ENCODE data around the gene LRRC3B. TPM values are rescaled to one million over a fixed set of nuclear protein-coding genes. Genes with fewer than 3 reads are reported as not detected.

The LRRC3B gene
- total and polyA plus RNA-seq, 7 experiments from 2014 or later, result not detected

DNA sequence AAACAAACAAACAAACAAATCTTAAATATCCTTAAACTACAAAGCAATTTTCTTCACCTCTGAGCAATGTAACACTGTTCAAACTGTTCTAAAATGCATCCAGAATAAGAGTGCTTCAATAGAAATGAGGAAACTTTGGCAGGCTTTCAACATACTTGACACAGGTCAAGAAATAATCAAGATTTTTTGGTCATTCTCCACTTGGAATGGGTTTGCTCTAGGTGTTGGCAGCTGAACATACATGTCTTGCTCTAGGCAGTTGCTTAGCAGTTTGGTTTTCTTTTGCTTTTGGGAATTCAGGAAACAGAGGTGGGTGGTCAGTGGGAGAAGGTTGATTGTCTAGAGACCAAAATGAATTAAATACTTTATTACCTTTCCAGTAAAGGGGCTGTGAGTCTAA lies 1.4 kb upstream of the LRRC3B start:
- Histone ChIP-seq H3K4me1 (ENCODE audit: control insufficient read depth in 2 of 2, insufficient read depth in 2 of 2, low read length in 2 of 2) (no peaks in the 10 kb centered on the region), H3K36me3 (ENCODE audit: control insufficient read depth in 2 of 3, insufficient read depth in 3 of 3, low read length in 3 of 3) (no peaks in the 10 kb centered on the region), H3K9me3 (ENCODE audit: control insufficient read depth in 2 of 3, low read length in 3 of 3) (no peaks in the 10 kb centered on the region), H3K27me3 (ENCODE audit: control insufficient read depth in 2 of 2, insufficient read depth in 2 of 2, low read length in 2 of 2) (no peaks in the 10 kb centered on the region), H3K4me3 (ENCODE audit: low read length) (no peak overlapping the region), H3K27ac (ENCODE audit: low read depth, low read length) (no peak overlapping the region)
- CTCF ChIA-PET, result no interaction called here
- POLR2A ChIA-PET, result no interaction called here
- Mint-ChIP-seq H3K4me1 (peaks cover 0 to 6% (median 0%) of the 10 kb centered on the region in 7 donors), H3K27me3 (peaks cover 33 to 45% (median 44%) of the 10 kb centered on the region in 5 donors), H3K4me3 (no peak overlapping the region), H3K27ac (no peak overlapping the region), H3K36me3 (no peaks in the 10 kb centered on the region), H3K9me3 (peaks cover 0 to 12% (median 2%) of the 10 kb centered on the region in 11 donors)
- DNase-seq (no peak), ATAC-seq (no peak)
- intact Hi-C loops (cut with micrococcal nuclease), result no loop called here

DNA sequence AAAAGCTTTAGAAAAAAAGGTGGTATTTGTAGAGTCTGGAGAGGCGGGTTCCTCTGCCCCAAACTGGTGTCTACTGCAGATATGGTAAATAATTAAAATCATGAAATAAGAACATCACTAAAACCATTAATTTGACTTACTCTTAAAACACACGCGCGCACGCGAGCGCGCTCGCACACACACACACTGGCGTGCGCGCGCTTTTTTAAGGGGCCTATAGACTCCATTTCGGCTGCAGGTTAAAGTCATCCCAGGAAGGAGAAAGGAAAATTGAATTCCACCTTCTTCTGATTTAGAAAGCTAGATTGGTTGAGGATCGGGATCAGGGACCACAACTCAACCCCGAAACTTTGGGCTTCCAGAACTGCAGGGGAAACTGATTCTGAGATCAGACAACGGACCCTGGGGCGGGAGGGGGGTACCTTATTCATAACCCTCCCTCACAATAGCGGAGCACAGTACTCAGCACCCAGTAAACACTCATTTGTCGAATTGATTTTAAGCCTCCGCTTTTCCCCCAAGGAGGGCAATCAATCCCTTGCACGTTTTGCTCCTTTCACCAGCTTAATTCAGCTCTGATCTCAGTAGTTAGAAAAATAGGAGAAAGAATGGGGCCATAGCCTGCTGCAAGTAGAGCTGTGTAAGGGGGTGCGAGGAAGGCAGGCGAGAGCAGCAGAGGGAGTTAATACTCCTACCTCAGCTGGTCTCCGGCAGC lies 509 bp upstream of the LRRC3B start:
- ATAC-seq, result no peak
- Mint-ChIP-seq H3K27ac (no peak overlapping the region), H3K36me3 (no peaks in the 10 kb centered on the region), H3K4me1 (peaks cover 0 to 6% (median 0%) of the 10 kb centered on the region in 7 donors), H3K27me3 (peaks cover 33 to 49% (median 46%) of the 10 kb centered on the region in 5 donors), H3K9me3 (peaks cover 0 to 12% (median 2%) of the 10 kb centered on the region in 11 donors), H3K4me3 (no peak overlapping the region)
- Histone ChIP-seq H3K4me1 (ENCODE audit: control insufficient read depth in 2 of 2, insufficient read depth in 2 of 2, low read length in 2 of 2) (no peaks in the 10 kb centered on the region), H3K27me3 (ENCODE audit: control insufficient read depth in 2 of 2, insufficient read depth in 2 of 2, low read length in 2 of 2) (no peaks in the 10 kb centered on the region), H3K36me3 (ENCODE audit: control insufficient read depth in 2 of 3, insufficient read depth in 3 of 3, low read length in 3 of 3) (no peaks in the 10 kb centered on the region), H3K27ac (ENCODE audit: low read depth, low read length) (no peak overlapping the region), H3K4me3 (ENCODE audit: low read length) (no peak overlapping the region), H3K9me3 (ENCODE audit: control insufficient read depth in 2 of 3, low read length in 3 of 3) (no peaks in the 10 kb centered on the region)
- no peak for DNase-seq
- ChIA-PET POLR2A (no interaction called here), CTCF (no interaction called here)
- intact Hi-C loops (cut with micrococcal nuclease), result no loop called here

DNA sequence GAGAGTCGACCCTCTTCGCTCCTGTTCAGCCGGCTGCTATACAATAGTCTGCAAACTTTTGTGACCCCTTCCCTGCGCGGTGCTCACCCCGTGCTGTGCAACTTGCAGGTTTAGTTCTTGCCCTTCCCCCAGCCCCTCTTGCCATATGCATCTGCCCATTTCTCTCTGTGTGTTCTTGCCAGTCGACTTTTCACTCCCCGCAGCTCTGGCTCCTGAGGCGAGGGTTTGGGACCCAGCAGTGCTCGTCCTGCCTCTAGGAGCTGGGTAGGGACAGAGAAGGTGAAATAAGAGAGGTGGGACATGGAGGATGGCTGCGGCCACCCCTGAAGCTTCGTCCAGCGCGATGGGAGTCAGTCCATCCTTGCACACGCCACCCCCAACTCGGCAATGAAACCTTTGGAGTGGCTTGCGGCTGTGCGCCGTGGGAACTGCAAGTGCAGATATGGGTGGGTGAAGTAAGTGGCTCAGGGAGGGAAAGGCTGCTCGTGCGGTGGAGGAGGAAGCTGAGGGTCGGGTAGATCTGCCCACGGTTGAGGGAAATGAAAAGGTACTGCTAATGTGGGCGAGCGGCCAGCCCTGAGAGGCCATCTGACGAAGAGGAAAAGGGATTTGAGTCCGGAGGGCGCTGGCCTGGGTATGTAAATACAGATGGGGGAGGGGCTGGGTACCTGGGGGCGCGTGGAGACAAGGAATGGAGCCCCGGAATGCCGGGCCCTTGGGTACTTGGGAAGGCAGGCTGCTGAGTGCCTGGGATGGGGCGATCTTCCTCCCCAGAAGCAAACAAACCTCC lies 1.0 kb downstream of the LRRC3B start:
- ATAC-seq (no peak), DNase-seq (no peak)
- no peak overlapping the region for H3K27ac Mint-ChIP-seq
- intact Hi-C loops (cut with micrococcal nuclease), result no loop called here
- CTCF ChIA-PET, result no interaction called here
- H3K27ac ChIP-seq (ENCODE audit: low read depth, low read length), result no peak overlapping the region
- H3K36me3 ChIP-seq (ENCODE audit: control insufficient read depth in 2 of 3, insufficient read depth in 3 of 3, low read length in 3 of 3), result no peaks in the 10 kb centered on the region
- no peaks in the 10 kb centered on the region for H3K27me3 ChIP-seq (ENCODE audit: control insufficient read depth in 2 of 2, insufficient read depth in 2 of 2, low read length in 2 of 2)
- peaks cover 0 to 6% (median 0%) of the 10 kb centered on the region in 7 donors for H3K4me1 Mint-ChIP-seq
- H3K9me3 ChIP-seq (ENCODE audit: control insufficient read depth in 2 of 3, low read length in 3 of 3), result no peaks in the 10 kb centered on the region
- H3K27me3 Mint-ChIP-seq, result peaks cover 33 to 49% (median 47%) of the 10 kb centered on the region in 5 donors
- peaks cover 0 to 12% (median 2%) of the 10 kb centered on the region in 11 donors for H3K9me3 Mint-ChIP-seq
- H3K36me3 Mint-ChIP-seq, result no peaks in the 10 kb centered on the region
- no peak overlapping the region for H3K4me3 ChIP-seq (ENCODE audit: low read length)
- H3K4me1 ChIP-seq (ENCODE audit: control insufficient read depth in 2 of 2, insufficient read depth in 2 of 2, low read length in 2 of 2), result no peaks in the 10 kb centered on the region
- H3K4me3 Mint-ChIP-seq, result no peak overlapping the region
- POLR2A ChIA-PET, result no interaction called here

DNA sequence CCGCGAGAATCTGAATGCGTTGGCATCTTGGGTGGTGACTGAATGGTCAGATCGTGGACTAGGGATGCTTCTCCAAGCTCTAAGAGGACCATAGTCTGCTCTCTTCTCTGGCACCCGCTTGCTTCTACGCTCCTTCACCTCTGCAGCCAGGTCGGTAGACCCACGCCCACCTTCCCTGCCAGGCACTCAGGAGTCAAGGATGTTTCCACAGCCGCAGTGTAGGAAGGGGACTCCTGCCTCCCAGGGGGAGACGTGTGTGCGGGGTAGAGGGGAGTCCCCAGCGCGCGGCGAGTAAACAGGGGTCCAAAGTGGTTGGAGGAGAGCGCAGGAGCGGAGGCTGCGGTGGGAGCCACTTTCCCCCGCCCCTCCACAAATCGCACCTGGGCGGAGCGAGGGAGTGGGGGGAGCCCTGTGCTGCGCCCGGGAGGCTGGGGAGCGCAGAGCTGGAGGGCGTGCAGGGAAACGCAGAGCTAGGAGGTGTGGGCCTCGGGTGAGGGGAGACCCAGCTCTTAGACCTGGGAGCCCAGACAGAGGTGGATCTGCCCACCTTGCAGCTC lies 1.7 kb downstream of the LRRC3B start:
- POLR2A ChIA-PET, result no interaction called here

DNA sequence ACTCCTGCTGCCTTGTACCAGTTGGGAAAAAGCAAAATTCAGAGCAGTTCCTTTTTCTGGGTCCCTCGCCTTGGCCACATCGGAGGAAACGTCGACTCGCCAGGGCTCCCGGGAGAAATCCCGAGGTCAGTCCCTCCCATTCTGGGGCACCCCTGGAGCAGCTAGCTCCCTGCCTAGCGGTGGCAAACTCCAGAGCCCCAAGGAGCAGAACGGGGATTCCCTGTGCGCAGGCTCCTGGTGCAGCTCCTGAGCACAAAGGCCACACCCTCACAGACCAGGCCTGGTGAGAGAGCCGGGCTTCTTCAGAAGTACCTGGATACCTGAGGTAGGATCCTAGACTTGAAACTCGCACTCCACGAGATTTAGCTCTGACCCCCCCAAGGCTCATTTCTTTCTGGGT lies 2.6 kb downstream of the LRRC3B start:
- ATAC-seq (no peak), DNase-seq (no peak)
- intact Hi-C loops (cut with micrococcal nuclease), result no loop called here
- peaks cover 0 to 12% (median 3%) of the 10 kb centered on the region in 11 donors for H3K9me3 Mint-ChIP-seq
- peaks cover 0 to 6% (median 0%) of the 10 kb centered on the region in 7 donors for H3K4me1 Mint-ChIP-seq
- no peaks in the 10 kb centered on the region for H3K36me3 Mint-ChIP-seq
- Histone ChIP-seq H3K4me1 (ENCODE audit: control insufficient read depth in 2 of 2, insufficient read depth in 2 of 2, low read length in 2 of 2) (no peaks in the 10 kb centered on the region), H3K9me3 (ENCODE audit: control insufficient read depth in 2 of 3, low read length in 3 of 3) (no peaks in the 10 kb centered on the region), H3K27ac (ENCODE audit: low read depth, low read length) (no peak overlapping the region), H3K36me3 (ENCODE audit: control insufficient read depth in 2 of 3, insufficient read depth in 3 of 3, low read length in 3 of 3) (no peaks in the 10 kb centered on the region), H3K4me3 (ENCODE audit: low read length) (no peak overlapping the region), H3K27me3 (ENCODE audit: control insufficient read depth in 2 of 2, insufficient read depth in 2 of 2, low read length in 2 of 2) (no peaks in the 10 kb centered on the region)
- CTCF ChIA-PET, result no interaction called here
- no peak overlapping the region for H3K27ac Mint-ChIP-seq
- H3K4me3 Mint-ChIP-seq, result no peak overlapping the region
- POLR2A ChIA-PET, result no interaction called here
- H3K27me3 Mint-ChIP-seq, result peaks cover 33 to 49% (median 46%) of the 10 kb centered on the region in 5 donors

More for the DNA sequence above, 1.7 kb downstream of the LRRC3B start:
- no peaks in the 10 kb centered on the region for H3K36me3 ChIP-seq (ENCODE audit: control insufficient read depth in 2 of 3, insufficient read depth in 3 of 3, low read length in 3 of 3)
- Mint-ChIP-seq H3K27me3 (peaks cover 33 to 49% (median 46%) of the 10 kb centered on the region in 5 donors), H3K4me3 (no peak overlapping the region), H3K9me3 (peaks cover 0 to 12% (median 3%) of the 10 kb centered on the region in 11 donors), H3K27ac (no peak overlapping the region), H3K4me1 (peaks cover 0 to 6% (median 0%) of the 10 kb centered on the region in 7 donors), H3K36me3 (no peaks in the 10 kb centered on the region)
- no peak overlapping the region for H3K4me3 ChIP-seq (ENCODE audit: low read length)
- H3K27ac ChIP-seq (ENCODE audit: low read depth, low read length), result no peak overlapping the region
- H3K9me3 ChIP-seq (ENCODE audit: control insufficient read depth in 2 of 3, low read length in 3 of 3), result no peaks in the 10 kb centered on the region
- H3K27me3 ChIP-seq (ENCODE audit: control insufficient read depth in 2 of 2, insufficient read depth in 2 of 2, low read length in 2 of 2), result no peaks in the 10 kb centered on the region
- no peak for DNase-seq
- CTCF ChIA-PET, result no interaction called here
- no peaks in the 10 kb centered on the region for H3K4me1 ChIP-seq (ENCODE audit: control insufficient read depth in 2 of 2, insufficient read depth in 2 of 2, low read length in 2 of 2)
- intact Hi-C loops (cut with micrococcal nuclease), result no loop called here
- no peak for ATAC-seq

DNA sequence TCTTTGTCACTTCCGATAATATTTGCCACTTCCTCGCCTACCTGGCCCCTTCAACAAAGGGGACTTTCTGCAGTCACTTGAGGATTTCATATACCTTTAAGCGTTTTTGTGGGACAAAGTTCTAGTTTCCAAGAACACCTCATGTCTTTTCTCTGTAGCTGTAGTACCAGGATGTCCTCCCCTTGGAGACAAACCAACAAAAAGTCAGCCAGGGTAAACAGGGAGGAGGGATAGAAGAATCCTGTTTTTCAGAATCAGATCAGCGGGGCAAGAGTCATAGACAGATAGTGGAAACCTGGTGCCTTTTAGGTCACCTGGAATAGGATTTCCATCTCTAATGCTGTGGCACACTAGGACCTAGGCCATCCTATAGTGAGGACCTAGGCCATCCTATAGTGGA lies 4.5 kb downstream of the LRRC3B start:
- no peak for ATAC-seq
- intact Hi-C loops (cut with micrococcal nuclease), result no loop called here
- H3K27ac Mint-ChIP-seq, result no peak overlapping the region
- Histone ChIP-seq H3K9me3 (ENCODE audit: control insufficient read depth in 2 of 3, low read length in 3 of 3) (no peaks in the 10 kb centered on the region), H3K36me3 (ENCODE audit: control insufficient read depth in 2 of 3, insufficient read depth in 3 of 3, low read length in 3 of 3) (no peaks in the 10 kb centered on the region), H3K27me3 (ENCODE audit: control insufficient read depth in 2 of 2, insufficient read depth in 2 of 2, low read length in 2 of 2) (no peaks in the 10 kb centered on the region), H3K4me1 (ENCODE audit: control insufficient read depth in 2 of 2, insufficient read depth in 2 of 2, low read length in 2 of 2) (no peaks in the 10 kb centered on the region), H3K27ac (ENCODE audit: low read depth, low read length) (no peak overlapping the region), H3K4me3 (ENCODE audit: low read length) (no peak overlapping the region)
- H3K27me3 Mint-ChIP-seq, result peaks cover 21 to 35% (median 32%) of the 10 kb centered on the region in 5 donors
- ChIA-PET POLR2A (no interaction called here), CTCF (no interaction called here)
- no peaks in the 10 kb centered on the region for H3K36me3 Mint-ChIP-seq
- DNase-seq, result no peak
- H3K9me3 Mint-ChIP-seq, result peaks cover 0 to 13% (median under 1%) of the 10 kb centered on the region in 11 donors
- no peak overlapping the region for H3K4me3 Mint-ChIP-seq
- H3K4me1 Mint-ChIP-seq, result peaks cover 0 to 4% (median 0%) of the 10 kb centered on the region in 7 donors

Measured in naive thymus-derived CD4-positive, alpha-beta T cell (primary cell).